ENCODE measurements around the gene KRIT1.

The KRIT1 gene

DNA sequence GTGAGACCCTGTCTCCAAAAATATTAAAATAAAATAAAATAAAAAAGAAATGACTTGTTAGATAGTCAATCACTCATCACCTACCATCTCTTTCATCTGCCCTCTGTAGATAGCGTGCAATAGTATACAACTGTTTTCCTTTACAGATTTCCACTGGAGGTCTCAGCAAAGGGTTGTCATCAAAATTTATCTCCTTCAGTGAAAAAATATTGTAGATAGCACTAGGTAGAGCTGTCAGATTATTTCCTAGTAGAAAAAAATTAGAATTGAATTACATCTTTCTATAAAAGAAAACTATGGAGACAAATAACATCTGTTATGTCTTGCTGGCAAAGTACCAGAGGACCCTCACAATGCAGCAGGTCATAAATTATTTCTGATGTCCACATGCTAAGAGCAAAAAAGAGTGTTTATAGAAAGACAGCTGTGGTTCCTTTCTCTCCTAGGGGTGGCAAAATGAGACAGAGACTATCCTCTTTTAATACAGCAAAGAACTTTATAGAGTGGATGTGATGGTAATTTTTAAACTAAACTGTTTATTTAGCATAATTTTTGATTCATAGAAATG is 95.2 kb downstream of the KRIT1 start:
- no peak for DNase-seq (ENCODE audit: low read depth)

DNA sequence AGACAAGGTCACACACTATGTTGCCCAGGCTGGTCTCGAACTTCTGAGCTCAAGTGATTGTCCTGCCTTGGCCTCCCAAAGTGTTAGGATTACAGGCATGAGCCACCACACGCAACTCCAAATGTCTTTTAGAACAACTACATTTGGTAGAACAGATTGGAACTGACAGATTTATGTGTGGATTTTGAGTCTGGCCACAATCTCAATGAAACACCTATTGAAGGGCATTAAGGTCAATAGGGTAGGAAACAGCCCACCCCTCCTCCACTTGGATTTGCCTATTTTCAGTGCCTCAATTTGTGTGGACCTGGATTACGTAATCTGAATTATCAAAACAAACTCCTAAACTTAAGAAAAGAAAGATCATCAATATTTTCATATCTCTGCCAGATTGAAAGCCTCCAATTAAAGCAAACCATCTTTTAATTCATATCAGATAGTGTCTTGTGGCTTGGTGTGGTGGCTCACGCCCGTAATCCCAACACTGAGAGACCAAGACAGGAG is 95.9 kb downstream of the KRIT1 start:
- no peak for DNase-seq (ENCODE audit: low read depth)

All from stromal cell of bone marrow (primary cell).